Measurements from ENCODE around the gene KRT39.

GRCh38 chr17:41012326-41013120 is 45.8 kb upstream of the KRT39 start:
- TF ChIP-seq SMARCC2 (IDR thresholded peaks at IDR 0.05): no peak
- no peak for TF ChIP-seq MTA1 (CRISPR knock-in tag; IDR thresholded peaks at IDR 0.05; ENCODE audit: borderline replicate concordance)
- TF ChIP-seq FOSL1 (CRISPR knock-in tag; IDR thresholded peaks at IDR 0.05; ENCODE audit: borderline replicate concordance): no peak
- TF ChIP-seq SMAD1 (CRISPR knock-in tag; IDR thresholded peaks at IDR 0.05; ENCODE audit: borderline replicate concordance, low read depth): no peak
- no peak for TF ChIP-seq CTCF (CRISPR knock-in tag; IDR thresholded peaks at IDR 0.05)
- TF ChIP-seq BRF2 (CRISPR knock-in tag; IDR thresholded peaks at IDR 0.05): no peak
- no peak for TF ChIP-seq TCF12 (IDR thresholded peaks at IDR 0.05)
- TF ChIP-seq TCF12 (CRISPR knock-in tag; IDR thresholded peaks at IDR 0.05): no peak
- TF ChIP-seq ZNF350 (CRISPR knock-in tag; IDR thresholded peaks at IDR 0.05; ENCODE audit: borderline replicate concordance, low read depth): no peak
- no peak for TF ChIP-seq PAX8 (CRISPR knock-in tag; IDR thresholded peaks at IDR 0.05; ENCODE audit: borderline replicate concordance)
- no peak for TF ChIP-seq ZBTB2 (CRISPR knock-in tag; IDR thresholded peaks at IDR 0.05; ENCODE audit: low read depth)
- no peak for TF ChIP-seq MAX (IDR thresholded peaks at IDR 0.05)
- TF ChIP-seq MYNN (CRISPR knock-in tag; IDR thresholded peaks at IDR 0.05; ENCODE audit: low read depth): no peak
- no peak for TF ChIP-seq EP300 (IDR thresholded peaks at IDR 0.05; ENCODE audit: low read depth in 2 of 2, low read length in 2 of 2)
- TF ChIP-seq EP300 (CRISPR knock-in tag; IDR thresholded peaks at IDR 0.05; ENCODE audit: borderline replicate concordance): no peak
- TF ChIP-seq ZNF12 (CRISPR knock-in tag; IDR thresholded peaks at IDR 0.05): no peak

Measured in HepG2 (cell line).